ENCODE results near the gene VAV2.

The VAV2 gene

GRCh38 chr9:133734590-133735414 lies 257.3 kb downstream of the VAV2 start:
- DNase-seq: peak; percentile 44

GRCh38 chr9:133733796-133734533 lies 258.2 kb downstream of the VAV2 start:
- DNase-seq: peak; percentile 43

- peak; percentile 28 for DNase-seq
Observed at GRCh38 chr9:133733421-133733795, 258.7 kb downstream of the VAV2 start.

GRCh38 chr9:133732639-133733408 lies 259.3 kb downstream of the VAV2 start:
- peak; percentile 42 for DNase-seq

GRCh38 chr9:133731876-133732638 lies 260.1 kb downstream of the VAV2 start:
- DNase-seq: peak; percentile 47

GRCh38 chr9:133730994-133731715 lies 261.0 kb downstream of the VAV2 start:
- peak; percentile 40 for DNase-seq

- peak; percentile 40 for DNase-seq
Observed at GRCh38 chr9:133729617-133730281, 262.4 kb downstream of the VAV2 start.

- no peak for DNase-seq
Observed at GRCh38 chr9:133728856-133729616, 263.1 kb downstream of the VAV2 start.

GRCh38 chr9:133727876-133728441 lies 264.2 kb downstream of the VAV2 start:
- peak; percentile 37 for DNase-seq

GRCh38 chr9:133727277-133727875 lies 264.7 kb downstream of the VAV2 start:
- DNase-seq: peak; percentile 49

- DNase-seq: peak; percentile 66
Observed at GRCh38 chr9:133726401-133727276, 265.5 kb downstream of the VAV2 start.

GRCh38 chr9:133725886-133726285 lies 266.2 kb downstream of the VAV2 start:
- DNase-seq: peak; percentile 12

- DNase-seq: no peak
Observed at GRCh38 chr9:133718563-133719315, 273.4 kb downstream of the VAV2 start.

- DNase-seq: no peak
Observed at GRCh38 chr9:133717113-133718031, 274.8 kb downstream of the VAV2 start.

- DNase-seq: no peak
Observed at GRCh38 chr9:133716564-133717112, 275.5 kb downstream of the VAV2 start.

GRCh38 chr9:133715866-133716563 lies 276.1 kb downstream of the VAV2 start:
- DNase-seq: no peak

Data from activated CD8-positive, alpha-beta memory T cell treated with anti-CD3 and anti-CD28 coated beads, Interleukin-2, amount 50 U/mL, for 48 hours (primary cell).